Myocyte (in vitro differentiated cells): ENCODE results near the gene FOXN1. TPM values are rescaled to one million over a fixed set of nuclear protein-coding genes. Genes with fewer than 3 reads are reported as not detected.
A peak's percentile ranks its signal among the peaks of the same experiment; 100 is the strongest.
"Not testable (repeated sequence)": the region's sequence is repeated elsewhere in the genome, so short reads cannot be mapped to it uniquely, and the experiment has no call there.

ENCODE experiments used
- DNase-seq: peaks from one replicate; pipeline ENCODE4 v3.0.0-alpha.2; 2012; ENCODE audit warnings: low read depth
- total RNA-seq: library from RNA; depleted of rRNA; stranded (reverse); fragments of >200 nt; gene quantifications from 2 replicates; pipeline ENCODE4 v1.2.3, GENCODE V29; 2014

Gene FOXN1
- total RNA-seq, 1 donor from 2014 or later, result not detected

- not testable (repeated sequence) for DNase-seq
These were observed 16.1 kb downstream of the FOXN1 start for GRCh38 chr17:28522281-28522680.

DNA sequence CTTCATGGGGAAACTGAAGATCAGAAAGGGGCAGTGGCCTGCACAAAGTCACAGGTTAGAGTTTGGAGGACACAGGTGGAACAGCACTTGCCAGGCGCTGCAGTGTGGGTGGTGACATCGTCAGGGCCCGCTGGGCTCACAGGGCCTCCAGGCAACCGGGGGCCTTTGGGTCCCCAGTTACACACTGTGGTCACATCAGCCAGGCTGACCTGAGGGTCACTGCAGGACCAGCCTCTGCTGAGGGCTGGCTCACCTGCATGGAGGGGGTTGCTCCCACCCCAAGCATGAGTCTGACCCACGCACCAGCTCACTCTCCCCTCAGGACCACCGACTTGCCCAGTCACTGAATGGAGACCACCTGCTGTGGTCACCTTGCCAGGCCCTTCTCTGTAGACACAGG is 17.0 kb downstream of the FOXN1 start:
- no peak for DNase-seq

GRCh38 chr17:28523876-28524275 is 17.7 kb downstream of the FOXN1 start:
- DNase-seq, result no peak

DNA sequence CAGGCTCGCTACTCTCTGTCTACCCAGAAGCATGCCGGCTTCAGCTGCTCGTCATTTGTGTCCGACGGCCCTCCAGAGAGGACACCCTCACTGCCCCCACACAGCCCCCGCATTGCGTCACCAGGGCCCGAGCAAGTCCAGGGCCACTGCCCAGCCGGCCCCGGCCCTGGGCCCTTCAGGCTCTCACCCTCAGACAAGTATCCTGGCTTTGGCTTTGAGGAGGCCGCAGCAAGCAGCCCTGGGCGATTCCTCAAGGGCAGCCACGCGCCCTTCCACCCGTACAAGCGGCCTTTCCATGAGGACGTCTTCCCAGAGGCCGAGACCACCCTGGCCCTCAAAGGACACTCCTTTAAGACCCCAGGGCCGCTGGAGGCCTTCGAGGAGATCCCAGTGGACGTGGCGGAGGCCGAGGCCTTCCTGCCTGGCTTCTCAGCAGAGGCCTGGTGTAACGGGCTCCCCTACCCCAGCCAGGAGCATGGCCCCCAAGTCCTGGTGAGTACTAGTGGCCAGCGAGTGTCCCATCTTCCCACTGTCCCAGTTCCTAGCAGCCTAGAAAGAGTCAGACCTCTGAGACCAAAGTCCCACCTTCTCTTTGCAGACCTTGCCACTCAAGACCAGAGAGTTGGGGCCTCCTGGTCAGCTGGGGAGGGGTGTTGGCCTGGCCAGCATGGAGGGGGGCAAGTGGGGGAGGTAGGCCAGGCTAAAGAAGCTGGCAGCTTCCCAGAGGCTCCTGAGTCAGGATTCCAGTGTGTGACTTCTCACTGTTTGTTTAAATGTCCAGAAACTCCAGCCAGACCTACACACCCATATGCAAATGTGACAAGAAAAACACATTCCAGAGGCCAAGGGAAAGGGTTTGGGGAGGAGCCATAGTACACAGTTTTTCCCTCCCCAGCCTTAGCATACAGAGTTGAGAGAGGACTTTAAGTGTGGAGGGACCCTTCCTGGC is 18.6 kb downstream of the FOXN1 start:
- DNase-seq, result no peak

DNA sequence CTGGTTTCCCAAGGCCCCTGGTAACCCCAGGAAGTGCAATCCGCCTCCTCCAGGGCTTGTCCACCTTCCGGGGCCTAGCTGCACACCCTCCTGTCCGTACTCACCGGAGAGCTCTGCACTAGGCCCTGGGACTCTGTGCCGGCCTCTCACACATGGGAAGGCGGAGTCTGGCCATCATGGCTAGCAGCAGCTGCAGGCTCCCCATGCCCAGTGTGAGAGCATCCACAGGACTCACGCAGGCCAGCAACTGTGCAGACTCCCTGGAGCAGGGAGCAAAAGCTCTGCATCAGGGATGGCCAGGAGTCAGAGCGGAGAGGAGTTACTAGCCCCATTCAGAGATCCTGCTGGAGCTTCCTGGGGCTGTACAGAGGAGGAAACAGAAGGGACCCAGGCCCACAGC is 20.2 kb downstream of the FOXN1 start:
- peak; percentile 72 for DNase-seq

- no peak for DNase-seq
These were observed 21.1 kb downstream of the FOXN1 start for GRCh38 chr17:28527181-28527681.

GRCh38 chr17:28527859-28528258 is 21.7 kb downstream of the FOXN1 start:
- DNase-seq, result no peak

DNA sequence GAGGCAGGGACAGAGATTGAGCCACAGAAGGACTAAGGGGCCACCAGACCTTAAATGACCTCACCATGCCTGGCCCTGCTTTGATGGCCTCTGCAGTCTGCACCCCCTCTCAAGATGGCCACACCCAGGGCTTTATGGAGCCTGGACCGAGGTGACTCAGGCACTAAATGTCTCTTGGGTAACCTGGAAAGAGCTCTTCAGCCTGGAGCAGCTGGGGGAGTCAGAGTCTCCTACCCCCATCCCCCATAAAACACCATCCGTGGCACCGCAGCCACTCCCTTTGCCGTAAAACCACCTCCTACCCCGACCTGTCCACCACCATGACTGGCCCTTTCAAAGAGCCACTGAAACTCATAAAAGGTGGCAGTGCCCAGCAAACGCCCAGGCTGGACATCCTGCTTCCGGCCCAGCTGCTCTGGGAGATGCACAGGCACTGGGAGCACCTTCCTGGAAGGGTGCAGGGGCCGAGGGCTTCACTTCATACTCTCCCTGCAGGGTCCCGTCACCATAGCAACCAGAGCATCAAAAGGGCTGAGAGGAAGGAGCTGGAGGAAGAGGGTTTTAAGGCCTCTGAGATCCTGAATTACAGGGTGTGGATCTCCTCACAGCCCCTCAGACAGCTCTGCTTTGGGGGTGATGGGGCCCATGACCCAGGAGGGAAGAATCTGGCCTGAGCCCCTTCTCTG is 22.3 kb downstream of the FOXN1 start:
- DNase-seq, result no peak

DNA sequence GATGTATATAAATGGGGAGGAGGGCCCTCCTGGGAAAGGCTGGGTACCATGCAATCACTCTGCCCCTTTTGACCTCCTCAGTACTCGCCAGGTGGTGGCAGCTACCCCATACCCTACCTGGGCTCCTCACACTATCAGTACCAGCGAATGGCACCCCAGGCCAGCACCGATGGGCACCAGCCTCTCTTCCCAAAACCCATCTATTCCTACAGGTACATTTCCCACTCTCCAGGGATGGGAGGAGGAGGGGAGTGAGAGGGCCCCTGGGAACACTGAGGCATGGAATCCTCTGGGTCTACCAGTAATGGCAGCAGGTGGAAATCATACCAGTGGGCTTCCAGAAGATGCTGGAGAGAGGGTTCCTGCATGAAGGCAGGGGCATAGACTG is 22.9 kb downstream of the FOXN1 start:
- DNase-seq, result no peak

- no peak for DNase-seq
These were observed 24.1 kb downstream of the FOXN1 start for GRCh38 chr17:28530250-28530649.

DNA sequence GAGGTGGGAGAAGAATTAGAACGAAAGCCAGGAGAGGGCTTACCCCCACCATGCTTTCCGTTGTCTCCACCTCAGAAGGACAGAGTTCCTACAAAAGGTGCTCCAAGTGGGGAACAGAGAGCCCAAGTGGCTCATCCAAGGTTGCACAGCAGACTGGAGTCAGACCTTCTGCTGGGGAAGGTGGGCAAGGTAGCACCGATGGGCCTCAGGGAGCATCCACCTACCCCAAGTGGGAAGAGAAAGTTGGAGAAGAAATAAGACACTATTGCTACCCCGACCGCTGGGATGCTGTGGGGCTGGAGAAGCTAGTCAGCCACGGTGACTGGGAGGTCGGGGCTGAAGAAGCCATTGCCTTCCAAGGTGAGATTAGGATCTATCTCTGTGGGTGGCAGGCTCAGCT is 24.8 kb downstream of the FOXN1 start:
- no peak for DNase-seq

DNA sequence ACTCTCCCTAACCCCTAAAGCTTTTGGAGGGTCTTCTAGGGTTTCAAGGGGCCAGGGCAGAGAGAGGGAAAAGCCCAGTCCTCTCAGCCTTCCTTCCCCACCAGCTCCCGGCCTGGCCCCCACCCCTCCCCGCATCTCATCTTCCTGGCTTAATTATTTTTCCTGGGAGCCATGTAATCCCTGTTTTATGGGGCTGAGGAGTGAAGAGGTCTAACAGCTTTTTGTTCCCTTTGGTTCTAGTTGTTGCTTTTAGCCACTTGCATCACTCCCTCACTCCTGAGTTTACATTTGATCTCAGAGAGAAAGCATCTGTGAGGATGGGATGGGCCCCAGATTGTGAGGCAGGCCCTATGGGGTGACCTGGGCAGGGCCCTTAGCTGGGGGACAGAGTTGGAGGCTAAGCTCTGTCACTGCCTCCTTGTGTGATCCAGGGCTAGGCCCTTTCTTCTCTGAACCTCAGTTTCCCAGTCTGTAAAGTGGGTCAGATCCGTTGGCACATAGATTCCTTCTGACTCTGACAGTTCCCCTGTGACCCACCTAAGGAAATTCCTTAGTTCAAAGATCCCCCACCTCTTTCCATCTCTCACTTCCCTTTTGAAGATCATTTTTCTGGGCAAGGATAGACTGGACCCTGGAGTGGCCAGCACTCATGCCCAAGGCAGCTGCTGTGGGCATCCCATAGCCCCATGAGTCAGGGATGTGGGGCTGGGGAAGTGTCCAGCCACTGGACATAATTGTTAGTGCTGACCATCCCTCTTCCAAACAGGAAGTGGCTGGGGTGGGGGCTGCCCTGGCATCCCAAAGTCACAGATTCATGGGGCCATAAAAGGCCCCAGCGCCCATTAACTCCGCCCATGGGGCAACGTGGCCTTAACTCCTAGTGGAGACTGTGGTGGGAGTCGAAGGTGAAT is 26.2 kb downstream of the FOXN1 start:
- DNase-seq, result peak; percentile 47

GRCh38 chr17:28533091-28533807 is 27.1 kb downstream of the FOXN1 start:
- no peak for DNase-seq

DNA sequence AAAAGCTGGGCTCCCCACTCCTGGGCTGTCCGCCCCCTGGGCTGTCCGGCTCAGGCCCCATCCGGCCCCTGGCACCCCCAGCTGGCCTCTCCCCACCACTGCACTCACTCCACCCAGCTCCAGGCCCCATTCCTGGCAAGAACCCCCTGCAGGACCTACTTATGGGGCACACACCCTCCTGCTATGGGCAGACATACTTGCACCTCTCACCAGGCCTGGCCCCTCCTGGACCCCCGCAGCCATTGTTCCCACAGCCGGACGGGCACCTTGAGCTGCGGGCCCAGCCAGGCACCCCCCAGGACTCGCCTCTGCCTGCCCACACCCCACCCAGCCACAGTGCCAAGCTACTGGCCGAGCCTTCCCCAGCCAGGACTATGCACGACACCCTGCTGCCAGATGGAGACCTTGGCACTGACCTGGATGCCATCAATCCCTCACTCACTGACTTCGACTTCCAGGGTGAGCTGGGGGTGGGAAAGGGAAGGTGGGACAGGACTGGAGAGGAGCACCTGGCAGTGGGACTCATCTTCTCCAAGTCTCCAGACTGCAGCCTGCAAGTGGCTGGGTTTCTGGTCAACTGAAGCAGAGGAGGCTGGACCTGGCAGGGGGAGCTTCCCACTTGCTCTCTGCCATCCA is 28.7 kb downstream of the FOXN1 start:
- no peak for DNase-seq

DNA sequence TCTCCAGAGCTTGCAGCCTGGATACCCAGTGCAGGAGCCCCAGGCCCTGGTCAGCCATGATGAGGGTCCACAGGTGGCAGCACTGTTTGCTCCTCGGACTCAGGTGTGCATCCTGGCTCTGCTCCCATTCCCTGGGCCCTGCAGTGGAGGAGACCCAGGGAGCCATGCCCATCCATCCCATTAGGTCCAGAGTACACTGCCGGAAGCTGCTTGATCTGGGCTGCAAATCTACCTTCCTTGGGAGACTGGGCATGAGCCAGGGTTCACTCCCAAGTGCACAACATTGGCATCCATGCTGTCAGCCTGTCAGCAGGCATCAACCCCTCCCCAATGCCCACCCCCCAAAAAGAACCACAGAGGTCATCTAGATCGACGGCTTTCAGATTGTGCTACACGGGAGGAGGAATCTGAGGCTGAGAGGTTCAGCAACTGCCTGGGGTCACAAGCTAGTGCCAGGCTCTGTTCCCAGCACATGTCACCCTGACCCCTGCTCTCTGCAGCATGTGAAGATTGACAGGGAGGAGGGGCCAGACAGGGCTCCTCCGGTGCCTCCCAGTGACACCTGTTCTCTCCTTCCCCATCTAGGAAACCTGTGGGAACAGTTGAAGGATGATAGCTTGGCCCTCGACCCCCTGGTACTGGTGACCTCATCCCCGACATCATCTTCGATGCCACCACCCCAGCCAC is 30.5 kb downstream of the FOXN1 start:
- no peak for DNase-seq

DNA sequence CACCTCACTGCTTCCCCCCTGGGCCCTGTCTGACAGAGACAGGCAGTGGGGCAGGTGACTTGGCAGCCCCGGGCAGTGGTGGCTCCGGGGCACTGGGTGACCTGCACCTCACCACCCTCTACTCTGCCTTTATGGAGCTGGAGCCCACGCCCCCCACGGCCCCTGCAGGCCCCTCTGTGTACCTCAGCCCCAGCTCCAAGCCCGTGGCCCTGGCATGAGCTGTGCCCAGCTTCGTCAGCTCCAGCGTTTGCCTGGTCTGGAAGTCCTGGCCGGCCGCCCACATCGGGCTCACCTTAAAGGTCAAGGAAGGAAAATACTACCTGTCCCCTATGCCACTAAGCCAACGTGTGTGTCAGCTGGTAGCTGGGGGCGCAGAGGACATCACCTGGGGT is 31.1 kb downstream of the FOXN1 start:
- DNase-seq, result no peak

- no peak for DNase-seq
These were observed 32.2 kb downstream of the FOXN1 start for GRCh38 chr17:28538296-28538895.

GRCh38 chr17:28540231-28540630 is 34.1 kb downstream of the FOXN1 start:
- DNase-seq, result no peak

- DNase-seq, result no peak
These were observed 35.3 kb downstream of the FOXN1 start for GRCh38 chr17:28541439-28541838.
